Caco-2 (cell line): ENCODE results near the gene HNRNPUL1. TPM values are rescaled to one million over a fixed set of nuclear protein-coding genes. Genes with fewer than 3 reads are reported as not detected.

ENCODE experiments used
- BruUV-seq: library from RNA; stranded (reverse); fragments of 400-500 nt; replicated peaks from 2 replicates; lab custom pipeline; 2021; lab: Mats Ljungman, UMichigan
- CTCF ChIA-PET: fragments of 300-600 bp; sonication (Branson Sonifier 250); formaldehyde crosslinking; loops from one replicate; lab custom pipeline; 2022; ENCODE audit warnings: antibody characterized with exemption; lab: Charles Lee
- POLR2A ChIA-PET: fragments of 300-600 bp; sonication (Branson Sonifier 250); formaldehyde crosslinking; loops from one replicate; lab custom pipeline; 2022; ENCODE audit warnings: antibody characterized with exemption; lab: Charles Lee
- DNase-seq, 2 experiments: peaks; one replicate each; pipeline versions ENCODE4 v3.0.0 to v3.0.0-alpha.2; 2020 to 2022
- H3K27me3 ChIP-seq: replicated peaks from 2 replicates; pipeline ENCODE4 v1.6.0; 2011; ENCODE audit warnings: low read length; ENCODE audit not compliant: control insufficient read depth, insufficient read depth
- H3K36me3 ChIP-seq: 2 replicates; pipeline ENCODE4 v1.5.1; 2011; ENCODE audit warnings: low read length; ENCODE audit not compliant: control insufficient read depth, insufficient read depth
- H3K4me1 ChIP-seq: fragments of 250-450 bp; sonication (Bioruptor Pico); 2 replicates; pipeline ENCODE4 v1.5.1; 2020; ENCODE audit warnings: mild to moderate bottlenecking
- H3K4me3 ChIP-seq: 2 replicates; pipeline ENCODE4 v1.5.1; 2011; ENCODE audit warnings: low read depth, mild to moderate bottlenecking, control low read depth, low read length
- H3K9me3 ChIP-seq: fragments of 250-450 bp; sonication (Bioruptor Pico); 2 replicates; pipeline ENCODE4 v1.5.1; 2020; ENCODE audit warnings: mild to moderate bottlenecking, moderate library complexity
- H3K27ac Mint-ChIP-seq: one replicate; pipeline ENCODE4 v1.8.0; 2022; ENCODE audit warnings: mixed read lengths; ENCODE audit not compliant: unreplicated experiment
- H3K27me3 Mint-ChIP-seq: one replicate; pipeline ENCODE4 v1.8.0; 2022; ENCODE audit warnings: mixed read lengths; ENCODE audit not compliant: insufficient read depth, unreplicated experiment
- H3K36me3 Mint-ChIP-seq: one replicate; pipeline ENCODE4 v1.8.0; 2022; ENCODE audit warnings: mild to moderate bottlenecking, mixed read lengths; ENCODE audit not compliant: insufficient read depth, unreplicated experiment
- H3K4me1 Mint-ChIP-seq: one replicate; pipeline ENCODE4 v1.8.0; 2022; ENCODE audit warnings: low read depth, mixed read lengths; ENCODE audit not compliant: unreplicated experiment
- H3K4me3 Mint-ChIP-seq: one replicate; pipeline ENCODE4 v1.8.0; 2022; ENCODE audit warnings: mild to moderate bottlenecking, moderate library complexity, mixed read lengths; ENCODE audit not compliant: unreplicated experiment
- H3K9me3 Mint-ChIP-seq: one replicate; pipeline ENCODE4 v1.8.0; 2022; ENCODE audit warnings: mixed read lengths; ENCODE audit not compliant: unreplicated experiment
- CTCF ChIP-seq, 2 experiments: fragments of 200-600 bp in 1 of 2; IDR thresholded peaks; 1 replicate in 1 of 2; 2 replicates in 1 of 2; pipeline versions ENCODE4 v1.5.1 to v1.8.0; 2011 to 2022; ENCODE audit warnings: antibody characterized with exemption in 1 of 2, control low read depth in 1 of 2, inconsistent platforms in 1 of 2, low read depth in 1 of 2, low read length in 1 of 2, mild to moderate bottlenecking in 1 of 2, moderate library complexity in 1 of 2; ENCODE audit not compliant: insufficient read depth in 1 of 2, severe bottlenecking in 1 of 2, unreplicated experiment in 1 of 2
- intact Hi-C: fragments of 100-400 bp; cut with micrococcal nuclease; formaldehyde crosslinking; loops from one replicate; pipeline ENCODE4 v1.10.0; 2022; ENCODE audit not compliant: unreplicated experiment
- total RNA-seq: library from RNA; stranded (reverse); gene quantifications from 2 replicates; pipeline ENCODE4 v1.2.3, GENCODE V29; 2022

The HNRNPUL1 gene
- total RNA-seq, 1 experiment from 2014 or later = 322 TPM

GRCh38 chr19:41249707-41250423, 14.3 kb upstream of the HNRNPUL1 start:
- ChIA-PET CTCF (no interaction called here), POLR2A (interaction anchor here (0.7 kb wide), 1 partner anchor 610 kb away, joined by 4 read pairs; the partner anchor contains the start of gene RPS19)
- TF ChIP-seq CTCF (IDR thresholded peaks at IDR 0.05; ENCODE audit: insufficient read depth in 1 of 2, low read depth in 1 of 2, low read length in 1 of 2, severe bottlenecking in 1 of 2, unreplicated experiment in 1 of 2) = no peak
- Mint-ChIP-seq H3K4me1 (peaks cover 6% of the 10 kb centered on the region), H3K4me3 (no peak overlapping the region), H3K36me3 (no peaks in the 10 kb centered on the region), H3K9me3 (no peaks in the 10 kb centered on the region), H3K27me3 (no peaks in the 10 kb centered on the region), H3K27ac (no peak overlapping the region)
- Histone ChIP-seq H3K4me3 (no peak overlapping the region), H3K9me3 (no peaks in the 10 kb centered on the region), H3K27me3 (no peaks in the 10 kb centered on the region), H3K4me1 (peaks cover 11% of the 10 kb centered on the region), H3K36me3 (no peaks in the 10 kb centered on the region)
- DNase-seq = peak; percentile 41 to 52
- BruUV-seq = no TSS peak
- intact Hi-C loops = no loop called here

GRCh38 chr19:41253660-41254059, 10.5 kb upstream of the HNRNPUL1 start:
- intact Hi-C loops = no loop called here
- ChIA-PET POLR2A (no interaction called here), CTCF (no interaction called here)
- Mint-ChIP-seq H3K27ac (no peak overlapping the region), H3K27me3 (no peaks in the 10 kb centered on the region), H3K9me3 (no peaks in the 10 kb centered on the region), H3K4me1 (peaks cover 6% of the 10 kb centered on the region), H3K4me3 (no peak overlapping the region), H3K36me3 (no peaks in the 10 kb centered on the region)
- Histone ChIP-seq H3K4me3 (no peak overlapping the region), H3K9me3 (no peaks in the 10 kb centered on the region), H3K4me1 (peaks cover 11% of the 10 kb centered on the region), H3K36me3 (no peaks in the 10 kb centered on the region), H3K27me3 (no peaks in the 10 kb centered on the region)
- BruUV-seq = no TSS peak
- no peak for DNase-seq
- no peak for TF ChIP-seq CTCF (IDR thresholded peaks at IDR 0.05; ENCODE audit: insufficient read depth in 1 of 2, low read depth in 1 of 2, low read length in 1 of 2, severe bottlenecking in 1 of 2, unreplicated experiment in 1 of 2)

- Mint-ChIP-seq H3K9me3 (no peaks in the 10 kb centered on the region), H3K36me3 (no peaks in the 10 kb centered on the region), H3K4me1 (peaks cover 6% of the 10 kb centered on the region), H3K4me3 (no peak overlapping the region), H3K27me3 (no peaks in the 10 kb centered on the region), H3K27ac (no peak overlapping the region)
- H3K4me3 ChIP-seq = no peak overlapping the region
- intact Hi-C loops = no loop called here
- no peaks in the 10 kb centered on the region for H3K36me3 ChIP-seq
- no peaks in the 10 kb centered on the region for H3K27me3 ChIP-seq
- H3K9me3 ChIP-seq = no peaks in the 10 kb centered on the region
- ChIA-PET POLR2A (no interaction called here), CTCF (no interaction called here)
- no peak for TF ChIP-seq CTCF (IDR thresholded peaks at IDR 0.05; ENCODE audit: insufficient read depth in 1 of 2, low read depth in 1 of 2, low read length in 1 of 2, severe bottlenecking in 1 of 2, unreplicated experiment in 1 of 2)
- DNase-seq = no peak
- H3K4me1 ChIP-seq = peaks cover 11% of the 10 kb centered on the region
- no TSS peak for BruUV-seq
These were observed 9.0 kb upstream of the HNRNPUL1 start for GRCh38 chr19:41255171-41255570.
